Thyroid gland (tissue), 4 donors: ENCODE data around the gene ACBD6. TPM values are rescaled to one million over a fixed set of nuclear protein-coding genes. Genes with fewer than 3 reads are reported as not detected.
A peak's percentile ranks its signal among the peaks of the same experiment; 100 is the strongest.

Experiments
- DNase-seq, 2 donors: peaks; one replicate each; pipeline ENCODE4 v3.0.0-alpha.2; 2019
- H3K27ac ChIP-seq, 3 donors: fragments of 200-600 bp; sonication (generic); 1 replicate in 2 of 3; 2 replicates in 1 of 3; pipeline ENCODE4 v1.5.1; 2016 to 2019; ENCODE audit warnings: mild to moderate bottlenecking in 1 of 3, moderate library complexity in 1 of 3
- H3K27me3 ChIP-seq: fragments of 200-600 bp; sonication (generic); one replicate; pipeline ENCODE4 v1.5.1; 2019
- H3K36me3 ChIP-seq, 2 donors: fragments of 200-600 bp; sonication (generic); one replicate each; pipeline ENCODE4 v1.5.1; 2016 to 2019
- H3K4me1 ChIP-seq, 2 donors: fragments of 200-600 bp; sonication (generic); one replicate each; pipeline ENCODE4 v1.5.1; 2017 to 2019
- H3K4me3 ChIP-seq, 3 donors: fragments of 200-600 bp; sonication (generic); replicated peaks in 1 of 3; 1 replicate in 2 of 3; 2 replicates in 1 of 3; pipeline ENCODE4 v1.5.1; 2016; ENCODE audit warnings: mild to moderate bottlenecking in 1 of 3
- H3K9me3 ChIP-seq: fragments of 200-600 bp; sonication (generic); one replicate; pipeline ENCODE4 v1.5.1; 2017
- POLR2A ChIP-seq, 2 donors: fragments of 450-650 bp; IDR thresholded peaks; one replicate each; pipeline ENCODE4 v1.6.1; 2017; ENCODE audit warnings: antibody characterized with exemption in 2 of 2, mild to moderate bottlenecking in 2 of 2, moderate library complexity in 1 of 2
- WGBS, 2 donors: methylation state at CpG; one replicate each; pipeline ENCODE4 v1.1.5; 2017; 5-methylcytosine and 5-hydroxymethylcytosine counted together
- intact Hi-C: fragments of 100-400 bp; cut with DNase I; formaldehyde crosslinking; loops from one replicate; pipeline ENCODE4 v1.15.1; 2023
- total RNA-seq, 4 donors: library from RNA; depleted of rRNA; stranded (reverse); fragments of >200 nt; gene quantifications; one replicate each; pipeline ENCODE4 v1.2.3, GENCODE V29; 2016
- TF ChIP-seq, protein P1 (sequence below), 6 experiments: fragments of 200-600 bp in 3 of 6; fragments of 450-650 bp in 3 of 6; sonication (generic) in 3 of 6; IDR thresholded peaks; one replicate each; pipeline ENCODE4 v1.5.1; 2016 to 2019; ENCODE audit warnings: antibody characterized with exemption in 6 of 6, mild to moderate bottlenecking in 2 of 6, inconsistent platforms in 1 of 6, moderate library complexity in 1 of 6

The ACBD6 gene
- total RNA-seq, 4 donors from 2014 or later = 52.6 to 66.5 (median 57.2) TPM

GRCh38 chr1:180250499-180250770 is 251.9 kb downstream of the ACBD6 start:
- 89 to 95% methylated on average over 7 of the region's 7 CpGs for WGBS, 2 donors
- Histone ChIP-seq H3K27me3 (no peaks in the 10 kb centered on the region), H3K27ac (no peak overlapping the region), H3K4me1 (no peaks in the 10 kb centered on the region), H3K9me3 (no peaks in the 10 kb centered on the region), H3K36me3 (no peaks in the 10 kb centered on the region), H3K4me3 (no peak overlapping the region)
- intact Hi-C loops = loop anchor here (10.0 kb wide), 1 partner anchor 224 kb away; no protein-coding TSS in a partner anchor
- TF ChIP-seq, protein P1, sequence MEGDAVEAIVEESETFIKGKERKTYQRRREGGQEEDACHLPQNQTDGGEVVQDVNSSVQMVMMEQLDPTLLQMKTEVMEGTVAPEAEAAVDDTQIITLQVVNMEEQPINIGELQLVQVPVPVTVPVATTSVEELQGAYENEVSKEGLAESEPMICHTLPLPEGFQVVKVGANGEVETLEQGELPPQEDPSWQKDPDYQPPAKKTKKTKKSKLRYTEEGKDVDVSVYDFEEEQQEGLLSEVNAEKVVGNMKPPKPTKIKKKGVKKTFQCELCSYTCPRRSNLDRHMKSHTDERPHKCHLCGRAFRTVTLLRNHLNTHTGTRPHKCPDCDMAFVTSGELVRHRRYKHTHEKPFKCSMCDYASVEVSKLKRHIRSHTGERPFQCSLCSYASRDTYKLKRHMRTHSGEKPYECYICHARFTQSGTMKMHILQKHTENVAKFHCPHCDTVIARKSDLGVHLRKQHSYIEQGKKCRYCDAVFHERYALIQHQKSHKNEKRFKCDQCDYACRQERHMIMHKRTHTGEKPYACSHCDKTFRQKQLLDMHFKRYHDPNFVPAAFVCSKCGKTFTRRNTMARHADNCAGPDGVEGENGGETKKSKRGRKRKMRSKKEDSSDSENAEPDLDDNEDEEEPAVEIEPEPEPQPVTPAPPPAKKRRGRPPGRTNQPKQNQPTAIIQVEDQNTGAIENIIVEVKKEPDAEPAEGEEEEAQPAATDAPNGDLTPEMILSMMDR (IDR thresholded peaks at IDR 0.05) = no peak
- no peak for TF ChIP-seq POLR2A (IDR thresholded peaks at IDR 0.05)
- no peak for DNase-seq

- Histone ChIP-seq H3K27ac (no peak overlapping the region), H3K9me3 (no peaks in the 10 kb centered on the region), H3K36me3 (no peaks in the 10 kb centered on the region), H3K4me3 (no peak overlapping the region), H3K27me3 (no peaks in the 10 kb centered on the region), H3K4me1 (no peaks in the 10 kb centered on the region)
- intact Hi-C loops = loop anchor here (5.0 to 10.0 kb wide), 2 partner anchors 167 to 225 kb away; no protein-coding TSS in a partner anchor
- TF ChIP-seq, protein P1 (IDR thresholded peaks at IDR 0.05) = no peak
- TF ChIP-seq POLR2A (IDR thresholded peaks at IDR 0.05) = no peak
- WGBS, 2 donors = 86 to 87% methylated on average over 13 of the region's 13 CpGs
- no peak for DNase-seq
These were observed 252.5 kb downstream of the ACBD6 start for GRCh38 chr1:180249725-180250498.

- H3K27ac ChIP-seq = no peak overlapping the region
- no peaks in the 10 kb centered on the region for H3K9me3 ChIP-seq
- no peaks in the 10 kb centered on the region for H3K36me3 ChIP-seq
- intact Hi-C loops = loop anchor here (5.0 kb wide), 1 partner anchor 168 kb away; no protein-coding TSS in a partner anchor
- H3K4me1 ChIP-seq = no peaks in the 10 kb centered on the region
- no peak for TF ChIP-seq POLR2A (IDR thresholded peaks at IDR 0.05)
- TF ChIP-seq, protein P1 (IDR thresholded peaks at IDR 0.05) = no peak
- no peak overlapping the region for H3K4me3 ChIP-seq
- DNase-seq = peak in 1 of 2 donors; percentile 29
- WGBS, 2 donors = 55 to 63% methylated on average over 8 to 10 of the region's 11 CpGs
- no peaks in the 10 kb centered on the region for H3K27me3 ChIP-seq
These were observed 253.4 kb downstream of the ACBD6 start for GRCh38 chr1:180248731-180249681.

GRCh38 chr1:180248176-180248575 is 254.2 kb downstream of the ACBD6 start:
- DNase-seq = no peak
- no peaks in the 10 kb centered on the region for H3K36me3 ChIP-seq
- no peaks in the 10 kb centered on the region for H3K9me3 ChIP-seq
- TF ChIP-seq POLR2A (IDR thresholded peaks at IDR 0.05) = no peak
- TF ChIP-seq, protein P1 (IDR thresholded peaks at IDR 0.05) = no peak
- H3K4me1 ChIP-seq = no peaks in the 10 kb centered on the region
- 89 to 90% methylated on average over 5 to 7 of the region's 7 CpGs for WGBS, 2 donors
- no peak overlapping the region for H3K27ac ChIP-seq
- intact Hi-C loops = loop anchor here (5.0 kb wide), 1 partner anchor 169 kb away; no protein-coding TSS in a partner anchor
- no peak overlapping the region for H3K4me3 ChIP-seq
- no peaks in the 10 kb centered on the region for H3K27me3 ChIP-seq
